Neuronal stem cell (in vitro differentiated cells): ENCODE results near the gene P2RY1.

ENCODE experiments used
- DNase-seq: peaks from one replicate; pipeline ENCODE4 v3.0.0-alpha.2; 2013; ENCODE audit warnings: low spot score
- H2AFZ ChIP-seq: one replicate; pipeline ENCODE4 v1.6.1; 2013; ENCODE audit warnings: mild to moderate bottlenecking, low read length, inconsistent platforms
- H2AK5ac ChIP-seq: 2 replicates; pipeline ENCODE4 v1.6.1; 2013; ENCODE audit warnings: low read depth, mild to moderate bottlenecking, inconsistent platforms, low read length, moderate library complexity, mixed read lengths
- H2BK120ac ChIP-seq: 2 replicates; pipeline ENCODE4 v1.6.1; 2013; ENCODE audit warnings: low read depth, mild to moderate bottlenecking, inconsistent platforms, low read length, moderate library complexity, mixed read lengths
- H2BK12ac ChIP-seq: one replicate; pipeline ENCODE4 v1.6.1; 2013; ENCODE audit warnings: low read length, inconsistent platforms
- H2BK15ac ChIP-seq: 2 replicates; pipeline ENCODE4 v1.6.1; 2013; ENCODE audit warnings: mild to moderate bottlenecking, low read length, inconsistent platforms, mixed read lengths
- H2BK5ac ChIP-seq: one replicate; pipeline ENCODE4 v1.6.1; 2013; ENCODE audit warnings: inconsistent platforms, mild to moderate bottlenecking, low read length, moderate library complexity
- H3K14ac ChIP-seq: one replicate; pipeline ENCODE4 v1.6.1; 2013; ENCODE audit warnings: low read length, inconsistent platforms
- H3K18ac ChIP-seq: 2 replicates; pipeline ENCODE4 v1.6.1; 2013; ENCODE audit warnings: low read length, inconsistent platforms
- H3K23ac ChIP-seq: 2 replicates; pipeline ENCODE4 v1.6.1; 2013; ENCODE audit warnings: low read depth, mild to moderate bottlenecking, mixed read lengths, low read length, inconsistent platforms; ENCODE audit not compliant: poor library complexity
- H3K27ac ChIP-seq: replicated peaks from 3 replicates; pipeline ENCODE4 v1.5.1; 2013; ENCODE audit warnings: low read length, inconsistent platforms
- H3K27me3 ChIP-seq, 3 experiments: 2 replicates each; pipeline ENCODE4 v1.6.1; 2013; ENCODE audit warnings: low read length in 3 of 3, mild to moderate bottlenecking in 2 of 3, inconsistent platforms in 1 of 3, low read depth in 1 of 3, mixed read lengths in 1 of 3, moderate library complexity in 1 of 3; ENCODE audit not compliant: control insufficient read depth in 3 of 3, insufficient read depth in 3 of 3
- H3K36me3 ChIP-seq, 2 donors: replicated peaks in 1 of 2; 2 replicates each; pipeline ENCODE4 v1.6.1; 2013; ENCODE audit warnings: low read length in 2 of 2; ENCODE audit not compliant: control insufficient read depth in 2 of 2, insufficient read depth in 2 of 2
- H3K4ac ChIP-seq: 2 replicates; pipeline ENCODE4 v1.6.1; 2013; ENCODE audit warnings: inconsistent platforms, mild to moderate bottlenecking, low read length, moderate library complexity
- H3K4me1 ChIP-seq, 2 donors: 1 replicate in 1 of 2; 2 replicates in 1 of 2; pipeline ENCODE4 v1.6.1; 2013; ENCODE audit warnings: low read length in 2 of 2, low read depth in 1 of 2; ENCODE audit not compliant: control insufficient read depth in 2 of 2, insufficient read depth in 1 of 2
- H3K4me2 ChIP-seq: one replicate; pipeline ENCODE4 v1.6.1; 2013; ENCODE audit warnings: mild to moderate bottlenecking, low read length, inconsistent platforms; ENCODE audit not compliant: insufficient read depth, poor library complexity, severe bottlenecking
- H3K4me3 ChIP-seq, 2 donors: 2 replicates each; pipeline ENCODE4 v1.5.1; 2013; ENCODE audit warnings: low read length in 2 of 2, mild to moderate bottlenecking in 2 of 2, inconsistent platforms in 1 of 2, moderate library complexity in 1 of 2
- H3K79me1 ChIP-seq: one replicate; pipeline ENCODE4 v1.6.1; 2013; ENCODE audit warnings: low read depth, mild to moderate bottlenecking, inconsistent platforms, low read length, moderate library complexity
- H3K9ac ChIP-seq: one replicate; pipeline ENCODE4 v1.6.1; 2013; ENCODE audit warnings: mild to moderate bottlenecking, low read depth, low read length, inconsistent platforms; ENCODE audit not compliant: poor library complexity
- H3K9me3 ChIP-seq, 2 donors: replicated peaks in 1 of 2; 2 replicates each; pipeline versions ENCODE3 to v1.6.1; 2013; ENCODE audit warnings: low read length in 2 of 2, mild to moderate bottlenecking in 2 of 2, inconsistent platforms in 1 of 2, low read depth in 1 of 2, mixed read lengths in 1 of 2, moderate library complexity in 1 of 2; ENCODE audit not compliant: control insufficient read depth in 2 of 2, insufficient read depth in 1 of 2
- H4K8ac ChIP-seq: one replicate; pipeline ENCODE4 v1.6.1; 2013; ENCODE audit warnings: low read depth, mild to moderate bottlenecking, inconsistent platforms, low read length, moderate library complexity
- H4K91ac ChIP-seq: one replicate; pipeline ENCODE4 v1.6.1; 2013; ENCODE audit warnings: low read length, low read depth, mild to moderate bottlenecking, inconsistent platforms; ENCODE audit not compliant: poor library complexity
- WGBS, 2 donors: extraction: QIAGEN DNeasy Blood & Tissue Kit; methylation state at CpG; one replicate each; pipeline ENCODE4 v1.1.7; 2013; ENCODE audit warnings: missing lambda C conversion rate in 2 of 2, mixed read lengths in 1 of 2; ENCODE audit not compliant: insufficient read length in 2 of 2, insufficient replicate concordance in 1 of 2; ENCODE audit errors: extremely low coverage in 2 of 2; 5-methylcytosine and 5-hydroxymethylcytosine counted together

Gene P2RY1

DNA sequence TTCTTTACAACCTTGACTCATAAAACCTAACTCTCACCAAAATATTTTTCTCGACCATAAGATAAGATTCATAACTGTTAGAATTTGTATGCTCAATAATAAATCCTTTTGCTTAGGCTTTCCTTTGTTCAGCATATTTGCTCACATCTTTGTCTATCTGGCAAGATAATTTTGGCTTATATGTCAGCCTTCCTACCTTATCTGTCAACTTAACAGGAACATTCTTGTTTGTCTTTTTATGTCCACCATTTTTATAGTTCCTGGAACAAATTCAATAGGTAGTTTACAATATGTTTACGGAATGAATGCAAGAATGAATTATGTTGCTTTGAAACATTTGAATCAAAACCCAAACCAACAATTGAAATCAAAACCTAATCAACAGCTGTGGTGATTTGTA, 41.0 kb upstream of the P2RY1 start:
- H3K79me1 ChIP-seq = no peaks in the 10 kb centered on the region
- H4K91ac ChIP-seq = no peak overlapping the region
- H3K4me3 ChIP-seq = no peak overlapping the region
- H2AK5ac ChIP-seq = no peak overlapping the region
- no peak overlapping the region for H2BK5ac ChIP-seq
- no peak overlapping the region for H3K4ac ChIP-seq
- no peak overlapping the region for H3K4me2 ChIP-seq
- no peak overlapping the region for H2BK15ac ChIP-seq
- DNase-seq = no peak
- no peak overlapping the region for H3K9ac ChIP-seq
- no peak overlapping the region for H2AFZ ChIP-seq
- no peak overlapping the region for H3K27ac ChIP-seq
- H2BK120ac ChIP-seq = no peak overlapping the region
- H3K18ac ChIP-seq = no peak overlapping the region
- no peaks in the 10 kb centered on the region for H3K4me1 ChIP-seq
- no peak overlapping the region for H3K23ac ChIP-seq
- no peaks in the 10 kb centered on the region for H3K9me3 ChIP-seq
- no peak overlapping the region for H3K14ac ChIP-seq
- 100% methylated on average over 1 of the region's 2 CpGs for WGBS, 2 donors
- H3K36me3 ChIP-seq = no peaks in the 10 kb centered on the region
- H4K8ac ChIP-seq = no peak overlapping the region
- H2BK12ac ChIP-seq = no peak overlapping the region
- H3K27me3 ChIP-seq = no peaks in the 10 kb centered on the region

DNA sequence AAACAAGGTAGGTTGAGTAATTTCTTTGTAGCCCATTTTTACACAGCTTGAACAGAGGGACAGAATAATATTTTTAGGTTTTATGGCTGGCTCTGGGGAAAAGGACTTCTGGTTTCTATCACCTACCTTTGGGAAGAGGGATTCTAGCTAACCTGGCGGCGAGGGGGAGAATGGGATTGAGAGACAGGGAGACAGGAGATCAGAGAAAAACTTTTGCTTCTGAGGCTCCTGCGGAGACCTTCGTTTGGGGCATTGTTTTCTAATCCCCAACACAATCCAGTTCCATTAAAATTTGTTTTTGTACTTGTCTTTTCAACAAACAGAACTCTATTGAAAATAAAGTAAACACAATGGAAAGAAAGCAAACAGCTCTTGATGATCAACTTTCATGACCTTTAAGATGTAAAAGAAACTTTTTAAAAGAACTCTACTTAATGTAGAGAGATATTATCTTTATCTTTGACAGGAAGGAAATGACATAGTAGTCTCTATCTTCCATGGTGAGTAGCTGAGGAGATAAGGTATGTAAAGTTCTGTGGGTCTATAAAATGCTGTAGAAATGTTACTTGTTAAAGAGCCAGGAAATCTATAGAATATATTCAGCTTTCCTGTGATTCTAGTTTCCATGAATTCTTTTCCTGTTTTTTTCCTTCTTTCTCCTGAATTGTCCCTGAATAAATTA, 37.0 kb upstream of the P2RY1 start:
- H3K18ac ChIP-seq = no peak overlapping the region
- no peak overlapping the region for H3K4me2 ChIP-seq
- no peaks in the 10 kb centered on the region for H3K9me3 ChIP-seq
- H3K27me3 ChIP-seq = no peaks in the 10 kb centered on the region
- no peak overlapping the region for H2BK120ac ChIP-seq
- H3K4me3 ChIP-seq = no peak overlapping the region
- H2BK12ac ChIP-seq = no peak overlapping the region
- H3K27ac ChIP-seq = no peak overlapping the region
- peak overlapping the region; percentile 26 for H2AFZ ChIP-seq
- no peaks in the 10 kb centered on the region for H3K4me1 ChIP-seq
- no peaks in the 10 kb centered on the region for H3K79me1 ChIP-seq
- H3K4ac ChIP-seq = no peak overlapping the region
- no CpG with 5 or more reads among the region's 4 CpGs for WGBS, 2 donors
- no peak overlapping the region for H3K14ac ChIP-seq
- no peak overlapping the region for H2BK15ac ChIP-seq
- H3K23ac ChIP-seq = no peak overlapping the region
- H3K36me3 ChIP-seq = no peaks in the 10 kb centered on the region
- no peak overlapping the region for H2BK5ac ChIP-seq
- H3K9ac ChIP-seq = no peak overlapping the region
- no peak for DNase-seq
- H4K8ac ChIP-seq = no peak overlapping the region
- no peak overlapping the region for H2AK5ac ChIP-seq
- no peak overlapping the region for H4K91ac ChIP-seq

DNA sequence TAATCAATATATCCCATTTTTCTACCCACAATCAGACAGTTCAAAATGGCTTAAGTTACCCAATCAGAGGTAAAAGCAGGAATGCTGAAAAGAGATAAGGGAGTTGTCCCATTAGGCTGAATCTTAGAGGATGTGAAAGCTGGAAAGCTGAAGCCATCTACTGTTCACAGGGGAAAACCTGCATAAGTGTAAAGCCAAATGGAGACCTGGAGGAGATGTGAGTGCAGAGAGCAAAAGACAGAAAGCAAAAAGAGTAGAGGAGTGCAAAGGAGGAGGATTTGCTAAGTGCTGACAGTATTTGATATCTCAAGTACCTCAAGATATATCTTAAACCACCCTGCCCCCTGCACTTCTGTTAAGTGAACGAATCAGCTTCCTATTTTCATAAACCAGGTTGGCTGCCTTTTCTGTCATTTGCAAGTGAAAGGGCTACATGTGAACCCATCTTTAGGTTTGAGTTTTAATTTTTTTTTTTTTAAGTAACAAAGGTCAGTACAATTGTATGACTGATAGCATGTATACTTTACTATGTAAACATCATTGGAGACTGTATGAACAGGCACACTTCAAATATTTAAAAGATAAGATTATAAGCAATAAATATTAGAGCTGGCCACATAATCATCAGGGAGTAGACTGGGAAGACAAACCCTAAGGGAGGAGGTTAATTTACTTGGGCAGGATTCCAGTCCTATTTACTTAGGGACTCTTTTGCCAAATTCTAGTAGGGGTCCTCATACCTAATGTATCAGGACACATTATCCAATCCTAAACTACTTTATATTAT, 22.8 kb upstream of the P2RY1 start:
- Histone ChIP-seq H3K4me2 (no peak overlapping the region), H3K9me3 (no peaks in the 10 kb centered on the region), H3K14ac (no peak overlapping the region), H3K79me1 (no peaks in the 10 kb centered on the region), H2BK12ac (no peak overlapping the region), H3K36me3 (no peaks in the 10 kb centered on the region), H3K4me3 (no peak overlapping the region), H4K91ac (no peak overlapping the region), H2AK5ac (no peak overlapping the region), H2AFZ (no peak overlapping the region), H2BK5ac (no peak overlapping the region), H3K18ac (no peak overlapping the region), H2BK120ac (no peak overlapping the region), H2BK15ac (no peak overlapping the region), H3K9ac (no peak overlapping the region), H3K4me1 (no peaks in the 10 kb centered on the region), H3K23ac (no peak overlapping the region), H3K27ac (no peak overlapping the region), H3K4ac (no peak overlapping the region), H4K8ac (no peak overlapping the region), H3K27me3 (no peaks in the 10 kb centered on the region)
- WGBS, 2 donors = no CpG with 5 or more reads among the region's 1 CpG
- DNase-seq = no peak

DNA sequence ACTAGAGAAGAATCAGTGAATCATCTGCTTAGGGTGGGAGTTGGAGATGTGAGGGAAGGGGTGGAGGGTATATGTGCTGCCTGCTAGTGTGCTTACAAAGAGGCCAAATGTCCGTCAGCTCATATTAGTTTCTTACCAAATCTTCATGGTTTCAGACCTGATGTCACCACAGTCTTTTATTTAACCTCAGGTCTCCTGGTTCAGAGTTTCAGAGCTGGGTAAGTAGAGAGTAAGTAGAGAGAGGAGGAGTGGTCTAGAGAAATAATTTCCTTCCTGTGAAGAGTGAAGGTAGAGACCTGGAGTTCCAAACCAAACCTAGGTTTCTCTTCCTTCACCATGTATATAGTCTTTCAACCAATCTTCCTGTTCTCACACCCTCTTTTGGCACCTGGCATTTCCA, 17.5 kb upstream of the P2RY1 start:
- no peak overlapping the region for H3K4me3 ChIP-seq
- H2BK5ac ChIP-seq = no peak overlapping the region
- no peak overlapping the region for H4K91ac ChIP-seq
- no peaks in the 10 kb centered on the region for H3K4me1 ChIP-seq
- no peaks in the 10 kb centered on the region for H3K9me3 ChIP-seq
- WGBS, 2 donors = no CpG with 5 or more reads among the region's 1 CpG
- H2BK120ac ChIP-seq = no peak overlapping the region
- H3K27ac ChIP-seq = no peak overlapping the region
- H3K4ac ChIP-seq = no peak overlapping the region
- no peak overlapping the region for H3K23ac ChIP-seq
- H2AFZ ChIP-seq = no peak overlapping the region
- no peaks in the 10 kb centered on the region for H3K79me1 ChIP-seq
- H2BK15ac ChIP-seq = no peak overlapping the region
- no peak overlapping the region for H3K14ac ChIP-seq
- H3K18ac ChIP-seq = no peak overlapping the region
- H4K8ac ChIP-seq = no peak overlapping the region
- H3K4me2 ChIP-seq = no peak overlapping the region
- H2BK12ac ChIP-seq = no peak overlapping the region
- H3K27me3 ChIP-seq = no peaks in the 10 kb centered on the region
- no peak overlapping the region for H3K9ac ChIP-seq
- no peaks in the 10 kb centered on the region for H3K36me3 ChIP-seq
- DNase-seq = no peak
- no peak overlapping the region for H2AK5ac ChIP-seq
